HEK293T (cell line): ENCODE measurements around the gene KIRREL3.

Source experiments
- BHLHE40 ChIP-seq: fragments of 450-650 bp; IDR thresholded peaks from 2 replicates; pipeline ENCODE4 v1.6.1; 2016; ENCODE audit warnings: mild to moderate bottlenecking, moderate library complexity, borderline replicate concordance
- CTBP1 ChIP-seq: fragments of 450-650 bp; IDR thresholded peaks from 2 replicates; pipeline ENCODE4 v1.6.1; 2016; ENCODE audit warnings: borderline replicate concordance
- ELF4 ChIP-seq: fragments of 450-650 bp; IDR thresholded peaks from 2 replicates; pipeline ENCODE4 v1.6.1; 2017; ENCODE audit warnings: antibody characterized with exemption
- FOXA1 ChIP-seq: fragments of 450-650 bp; IDR thresholded peaks from 2 replicates; pipeline ENCODE4 v1.6.1; 2016; ENCODE audit warnings: mild to moderate bottlenecking
- FOXK2 ChIP-seq: fragments of 450-650 bp; IDR thresholded peaks from 2 replicates; pipeline ENCODE4 v1.6.1; 2016; ENCODE audit warnings: mild to moderate bottlenecking
- HDGF ChIP-seq: fragments of 450-650 bp; IDR thresholded peaks from 2 replicates; pipeline ENCODE4 v1.6.1; 2017; ENCODE audit warnings: antibody characterized with exemption, borderline replicate concordance
- LEF1 ChIP-seq: fragments of 450-650 bp; IDR thresholded peaks from 2 replicates; pipeline ENCODE4 v1.6.1; 2017; ENCODE audit warnings: mild to moderate bottlenecking, borderline replicate concordance
- NFRKB ChIP-seq: fragments of 450-650 bp; IDR thresholded peaks from 2 replicates; pipeline ENCODE4 v1.6.1; 2016; ENCODE audit warnings: mild to moderate bottlenecking, moderate library complexity
- PKNOX1 ChIP-seq: fragments of 450-650 bp; IDR thresholded peaks from 2 replicates; pipeline ENCODE4 v1.6.1; 2016
- SP1 ChIP-seq: fragments of 450-650 bp; IDR thresholded peaks from 2 replicates; pipeline ENCODE4 v1.6.1; 2017
- SUZ12 ChIP-seq: fragments of 450-650 bp; IDR thresholded peaks from 2 replicates; pipeline ENCODE4 v1.6.1; 2016; ENCODE audit warnings: mild to moderate bottlenecking
- TARDBP ChIP-seq: fragments of 450-650 bp; IDR thresholded peaks from 2 replicates; pipeline ENCODE4 v1.6.1; 2016

DNA sequence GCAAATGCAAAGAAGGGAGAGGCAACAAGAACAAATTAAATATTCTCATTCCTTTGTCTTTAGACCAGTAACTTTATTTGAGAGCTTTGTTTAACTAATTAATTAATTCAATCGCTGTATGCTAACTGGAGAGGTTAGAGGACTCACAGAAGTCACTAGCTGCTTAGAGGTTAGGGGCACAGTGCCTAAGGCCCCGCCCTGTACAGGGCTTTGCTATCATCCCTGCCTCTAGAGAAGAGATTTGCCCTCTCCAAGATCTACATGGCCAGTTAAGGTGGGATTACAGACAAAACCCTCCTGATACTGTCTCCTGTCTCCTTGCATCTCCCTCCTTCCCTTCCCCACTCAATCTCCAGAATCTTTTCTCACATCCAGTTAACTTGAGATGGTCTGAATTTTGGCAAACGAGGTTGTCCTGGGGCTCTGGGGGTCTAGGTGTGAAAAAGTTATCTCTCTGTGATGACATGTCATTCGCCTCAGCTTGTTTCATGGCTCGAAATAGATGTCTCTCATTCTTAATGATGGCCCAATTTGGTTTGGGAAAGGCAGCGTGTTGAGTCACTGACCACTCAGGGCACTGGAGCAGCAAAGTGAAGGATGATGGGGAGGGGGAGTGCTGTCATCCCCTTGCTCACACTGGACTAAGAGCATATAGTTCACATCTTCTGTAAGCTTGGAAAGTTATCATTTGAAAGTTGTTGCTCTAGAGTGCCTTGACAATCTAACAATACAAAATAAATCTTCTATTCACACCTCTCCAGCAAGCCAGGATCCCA, 190.9 kb downstream of the KIRREL3 start:
- TF ChIP-seq TARDBP (no peak), PKNOX1 (no peak), LEF1 (no peak), ELF4 (no peak), HDGF (no peak), FOXA1 (no peak), NFRKB (no peak), BHLHE40 (no peak), SP1 (no peak), CTBP1 (no peak), SUZ12 (no peak), FOXK2 (no peak)
